Measurements from ENCODE around the gene E2F2.

E2F2 gene

DNA sequence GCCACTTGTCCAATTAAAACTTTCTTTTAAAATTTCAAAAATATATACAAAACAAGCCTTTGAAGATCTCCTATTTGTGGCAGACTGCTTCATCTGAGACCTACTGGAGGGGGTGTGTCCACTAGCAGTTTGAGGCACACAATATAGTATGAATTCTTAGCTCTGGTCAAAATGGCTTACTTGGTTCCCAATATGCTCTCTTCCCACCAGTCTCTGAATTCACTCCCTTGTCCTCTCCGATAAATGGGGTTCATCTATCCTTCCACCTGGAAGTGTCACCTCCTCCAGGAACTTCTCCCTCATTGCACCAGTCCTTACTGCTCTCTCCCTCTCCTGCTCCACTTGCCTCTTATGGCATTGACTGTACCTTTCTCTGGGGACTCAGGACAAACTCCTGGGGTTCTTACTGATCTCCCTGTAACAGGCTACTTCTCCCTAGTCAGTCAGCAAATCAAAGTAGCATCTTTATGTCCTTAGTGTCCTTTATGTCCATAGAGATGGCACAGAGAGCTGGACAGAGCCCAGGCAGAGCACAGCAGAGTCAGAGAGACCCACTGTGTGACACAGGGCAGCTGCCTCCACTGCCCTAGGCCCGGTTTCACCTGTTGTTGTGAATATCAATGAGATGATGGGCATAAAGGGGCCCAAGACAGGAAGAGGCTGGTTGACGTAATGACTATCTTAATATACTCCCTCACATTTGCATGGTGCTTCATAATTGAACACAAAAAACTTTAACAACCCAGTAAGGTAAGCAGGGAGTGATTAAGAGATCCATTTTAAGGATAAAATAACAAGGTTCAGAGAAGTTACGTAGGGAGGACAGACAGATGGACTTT lies 50.6 kb downstream of the E2F2 start:
- TF ChIP-seq POLR2AphosphoS5 (IDR thresholded peaks at IDR 0.05; ENCODE audit: low read depth, low read length): no peak
- TF ChIP-seq, protein P1, sequence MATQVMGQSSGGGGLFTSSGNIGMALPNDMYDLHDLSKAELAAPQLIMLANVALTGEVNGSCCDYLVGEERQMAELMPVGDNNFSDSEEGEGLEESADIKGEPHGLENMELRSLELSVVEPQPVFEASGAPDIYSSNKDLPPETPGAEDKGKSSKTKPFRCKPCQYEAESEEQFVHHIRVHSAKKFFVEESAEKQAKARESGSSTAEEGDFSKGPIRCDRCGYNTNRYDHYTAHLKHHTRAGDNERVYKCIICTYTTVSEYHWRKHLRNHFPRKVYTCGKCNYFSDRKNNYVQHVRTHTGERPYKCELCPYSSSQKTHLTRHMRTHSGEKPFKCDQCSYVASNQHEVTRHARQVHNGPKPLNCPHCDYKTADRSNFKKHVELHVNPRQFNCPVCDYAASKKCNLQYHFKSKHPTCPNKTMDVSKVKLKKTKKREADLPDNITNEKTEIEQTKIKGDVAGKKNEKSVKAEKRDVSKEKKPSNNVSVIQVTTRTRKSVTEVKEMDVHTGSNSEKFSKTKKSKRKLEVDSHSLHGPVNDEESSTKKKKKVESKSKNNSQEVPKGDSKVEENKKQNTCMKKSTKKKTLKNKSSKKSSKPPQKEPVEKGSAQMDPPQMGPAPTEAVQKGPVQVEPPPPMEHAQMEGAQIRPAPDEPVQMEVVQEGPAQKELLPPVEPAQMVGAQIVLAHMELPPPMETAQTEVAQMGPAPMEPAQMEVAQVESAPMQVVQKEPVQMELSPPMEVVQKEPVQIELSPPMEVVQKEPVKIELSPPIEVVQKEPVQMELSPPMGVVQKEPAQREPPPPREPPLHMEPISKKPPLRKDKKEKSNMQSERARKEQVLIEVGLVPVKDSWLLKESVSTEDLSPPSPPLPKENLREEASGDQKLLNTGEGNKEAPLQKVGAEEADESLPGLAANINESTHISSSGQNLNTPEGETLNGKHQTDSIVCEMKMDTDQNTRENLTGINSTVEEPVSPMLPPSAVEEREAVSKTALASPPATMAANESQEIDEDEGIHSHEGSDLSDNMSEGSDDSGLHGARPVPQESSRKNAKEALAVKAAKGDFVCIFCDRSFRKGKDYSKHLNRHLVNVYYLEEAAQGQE (IDR thresholded peaks at IDR 0.05; ENCODE audit: insufficient read depth in 1 of 2, low read depth in 2 of 2, low read length in 2 of 2): peak in 1 of 2 experiments; percentile 60; a peak in 1 of 4 replicates

DNA sequence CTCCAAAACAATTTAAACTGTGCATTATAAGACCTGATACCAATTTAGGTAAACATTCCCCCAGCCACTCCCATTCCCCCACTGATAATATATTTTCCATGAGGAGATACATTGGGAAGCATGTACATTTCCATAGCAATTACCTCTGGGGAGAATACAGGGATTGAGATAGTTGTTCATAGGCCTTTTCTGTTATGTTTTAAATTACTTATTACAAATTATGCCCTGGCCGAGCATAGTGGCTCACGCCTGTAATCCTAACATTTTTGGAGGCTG lies 51.4 kb downstream of the E2F2 start:
- TF ChIP-seq TAF1 (IDR thresholded peaks at IDR 0.05; ENCODE audit: borderline replicate concordance, insufficient read depth, low read length): no peak
- no peak for TF ChIP-seq POLR2AphosphoS5 (IDR thresholded peaks at IDR 0.05; ENCODE audit: low read depth, low read length)
- TF ChIP-seq FOXP2 (optimal IDR thresholded peaks at IDR 0.05; ENCODE audit: borderline replicate concordance, extremely low read depth, extremely low read length, insufficient read depth): no peak
- no peak for TF ChIP-seq SIN3A (IDR thresholded peaks at IDR 0.05; ENCODE audit: borderline replicate concordance, insufficient read depth, low read length)
- TF ChIP-seq, protein P1 (IDR thresholded peaks at IDR 0.05; ENCODE audit: insufficient read depth in 1 of 2, low read depth in 2 of 2, low read length in 2 of 2): no peak

DNA sequence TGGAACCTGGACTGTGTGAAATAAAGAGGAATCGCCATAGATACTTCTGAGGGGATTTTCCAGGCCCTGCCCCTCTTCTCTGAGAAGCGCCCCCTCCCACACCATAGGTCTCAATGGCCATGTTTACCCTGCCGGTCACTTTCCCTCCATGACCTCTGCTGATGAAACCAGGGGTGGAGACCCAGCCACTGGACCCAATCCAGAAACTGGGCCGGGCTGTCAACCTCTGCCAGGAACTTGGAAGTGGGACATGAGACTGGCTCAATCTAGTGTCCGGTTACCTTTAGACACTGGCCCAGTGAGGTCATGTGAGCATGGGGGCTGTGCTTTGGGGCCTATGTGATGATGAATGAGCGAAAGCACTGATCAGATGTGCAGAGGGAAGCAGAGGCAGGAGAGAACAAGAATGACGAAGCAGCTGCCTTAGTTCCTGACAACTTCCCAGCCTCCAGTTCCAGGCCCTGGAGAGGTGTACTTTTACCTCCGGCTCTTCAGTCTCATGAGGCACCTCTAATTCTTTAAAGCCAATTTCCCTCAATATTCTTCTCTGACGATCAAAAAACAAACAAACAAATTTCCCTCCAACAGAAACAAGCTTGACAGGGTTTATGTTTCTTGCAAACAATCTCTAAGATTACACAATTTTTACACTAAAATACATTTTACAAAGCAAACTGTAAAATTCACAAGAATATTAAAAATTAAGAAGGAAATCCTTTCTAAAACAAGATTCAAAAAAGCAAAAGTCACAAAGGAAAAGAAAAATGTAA lies 52.0 kb downstream of the E2F2 start:
- TF ChIP-seq POLR2AphosphoS5 (IDR thresholded peaks at IDR 0.05; ENCODE audit: low read depth, low read length): peak; percentile 88
- TF ChIP-seq, protein P1 (IDR thresholded peaks at IDR 0.05; ENCODE audit: insufficient read depth in 1 of 2, low read depth in 2 of 2, low read length in 2 of 2): no peak
- peak; percentile 90 for TF ChIP-seq TAF1 (IDR thresholded peaks at IDR 0.05; ENCODE audit: borderline replicate concordance, insufficient read depth, low read length)
- TF ChIP-seq SIN3A (IDR thresholded peaks at IDR 0.05; ENCODE audit: borderline replicate concordance, insufficient read depth, low read length): 0 out of 2 replicates have a peak, but pooled peaks have one; percentile 30
- peak; percentile 29 for TF ChIP-seq FOXP2 (optimal IDR thresholded peaks at IDR 0.05; ENCODE audit: borderline replicate concordance, extremely low read depth, extremely low read length, insufficient read depth)

DNA sequence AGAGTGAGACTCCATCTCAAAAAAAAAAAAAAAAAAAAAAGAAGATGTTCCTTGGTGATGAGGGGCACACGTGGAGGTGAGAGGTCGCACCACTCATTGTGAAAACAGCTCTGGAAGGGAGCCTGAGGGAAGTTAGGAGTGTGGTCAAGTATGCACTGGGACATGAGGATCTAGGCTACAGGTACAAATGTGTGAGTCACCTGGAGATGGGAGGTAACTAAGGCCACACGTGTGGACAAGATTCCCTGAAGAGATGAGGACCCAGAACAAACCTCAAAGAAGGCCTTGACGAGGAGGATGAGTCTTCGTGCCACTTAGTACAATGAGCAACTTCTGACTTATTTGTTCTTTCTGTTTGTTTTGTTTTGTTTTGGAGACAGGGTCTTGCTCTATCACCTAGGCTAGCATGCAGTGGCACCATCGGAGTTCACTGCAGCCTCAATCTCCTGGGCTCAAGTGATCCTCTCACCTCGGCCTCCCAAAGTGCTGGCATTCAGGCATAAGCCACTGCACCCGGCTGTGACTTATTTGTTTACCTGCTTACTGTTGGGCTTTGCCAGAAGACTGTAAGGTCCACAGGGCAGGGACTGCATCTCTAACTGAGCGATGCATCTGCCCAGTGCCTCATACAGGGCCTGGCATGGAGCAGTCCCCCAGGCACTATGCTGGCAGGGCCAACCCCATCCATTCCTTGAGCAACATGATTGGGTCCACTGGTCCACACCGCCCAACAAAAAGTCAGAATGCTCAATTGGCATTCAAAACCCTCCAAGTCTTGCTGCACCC lies 53.5 kb downstream of the E2F2 start:
- TF ChIP-seq POLR2AphosphoS5 (IDR thresholded peaks at IDR 0.05; ENCODE audit: low read depth, low read length) (no peak), FOXP2 (optimal IDR thresholded peaks at IDR 0.05; ENCODE audit: borderline replicate concordance, extremely low read depth, extremely low read length, insufficient read depth) (no peak), SIN3A (IDR thresholded peaks at IDR 0.05; ENCODE audit: borderline replicate concordance, insufficient read depth, low read length) (no peak), TAF1 (IDR thresholded peaks at IDR 0.05; ENCODE audit: borderline replicate concordance, insufficient read depth, low read length) (no peak)
- TF ChIP-seq, protein P1 (IDR thresholded peaks at IDR 0.05; ENCODE audit: insufficient read depth in 1 of 2, low read depth in 2 of 2, low read length in 2 of 2): no peak
